A549 (cell line): ENCODE measurements around the gene FOXRED1.

Source experiments
- CHD4 ChIP-seq: fragments of 200-600 bp; sonication (generic); IDR thresholded peaks from 2 replicates; pipeline ENCODE4 v1.6.1; 2016; ENCODE audit warnings: antibody characterized with exemption, mild to moderate bottlenecking, borderline replicate concordance
- CTCF ChIP-seq: fragments of >200 bp; sonication (Bioruptor Twin); formaldehyde crosslinking; IDR thresholded peaks from 3 replicates; pipeline ENCODE4 v1.5.1; 2016
- MYC ChIP-seq: IDR thresholded peaks from 2 replicates; pipeline ENCODE4 v1.6.1; 2012; ENCODE audit warnings: mild to moderate bottlenecking, inconsistent platforms, low read length, improper control_type of control experiment, borderline replicate concordance
- RNF2 ChIP-seq: fragments of 200-600 bp; sonication (generic); IDR thresholded peaks from 2 replicates; pipeline ENCODE4 v1.6.1; 2016; ENCODE audit warnings: low read depth, mild to moderate bottlenecking, antibody characterized with exemption, moderate library complexity, borderline replicate concordance
- ZSCAN20 ChIP-seq: fragments of 250-450 bp; sonication (Bioruptor Pico); IDR thresholded peaks from 2 replicates; pipeline ENCODE4 v1.8.0; 2022; ENCODE audit warnings: mild to moderate bottlenecking, moderate library complexity

- TF ChIP-seq MYC (no peak), RNF2 (no peak), CTCF (no peak), CHD4 (no peak), ZSCAN20 (CRISPR knock-in tag) (no peak)
Observed at GRCh38 chr11:126282736-126283591, 14.0 kb downstream of the FOXRED1 start, which contains the start of gene TIRAP.
